Colon (tissue), 2 donors: Measurements from ENCODE around the gene PSMG1.
"Not testable (repeated sequence)": the region's sequence is repeated elsewhere in the genome, so short reads cannot be mapped to it uniquely, and the experiment has no call there.

Source experiments
- FAIRE-seq: peaks from 2 replicates; lab custom pipeline; 2012; peaks lifted over from hg19 to GRCh38; lab: Jason Lieb, UNC
- donor health status: control.
- donor health status: control.

PSMG1 gene

GRCh38 chr21:39183272-39184049 is at the start of gene PSMG1:
PSMG1 (minus strand) TSS chr21:39183451; CDS start chr21:39183385, 66 bp downstream.
- no peak for FAIRE-seq

DNA sequence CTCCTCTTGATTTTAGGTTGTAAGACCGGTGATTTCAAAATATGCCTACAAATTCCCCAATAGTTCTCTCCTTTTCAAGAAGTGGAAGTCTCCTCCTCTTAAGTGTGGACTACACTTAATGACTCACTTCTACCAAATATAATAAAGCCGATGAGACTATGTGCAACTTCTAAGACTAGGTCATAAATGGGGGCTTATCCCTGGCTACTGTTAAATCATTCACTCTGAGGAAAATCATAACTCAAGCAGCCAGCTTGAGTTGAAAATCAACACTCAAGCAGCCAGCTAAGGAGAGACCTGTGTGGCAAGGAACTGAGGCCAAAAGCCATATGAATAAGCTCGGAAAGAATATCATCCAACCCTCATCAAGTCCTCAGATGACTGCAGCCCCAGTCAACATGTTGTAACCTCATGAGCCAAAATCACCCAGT is 49.6 kb upstream of the PSMG1 start:
- no peak for FAIRE-seq

GRCh38 chr21:39224930-39225329 is 41.7 kb upstream of the PSMG1 start:
- no peak for FAIRE-seq

GRCh38 chr21:39221997-39222486 is 38.8 kb upstream of the PSMG1 start:
- FAIRE-seq = no peak

- FAIRE-seq = no peak
Measured at GRCh38 chr21:39221282-39221996, 38.2 kb upstream of the PSMG1 start.

DNA sequence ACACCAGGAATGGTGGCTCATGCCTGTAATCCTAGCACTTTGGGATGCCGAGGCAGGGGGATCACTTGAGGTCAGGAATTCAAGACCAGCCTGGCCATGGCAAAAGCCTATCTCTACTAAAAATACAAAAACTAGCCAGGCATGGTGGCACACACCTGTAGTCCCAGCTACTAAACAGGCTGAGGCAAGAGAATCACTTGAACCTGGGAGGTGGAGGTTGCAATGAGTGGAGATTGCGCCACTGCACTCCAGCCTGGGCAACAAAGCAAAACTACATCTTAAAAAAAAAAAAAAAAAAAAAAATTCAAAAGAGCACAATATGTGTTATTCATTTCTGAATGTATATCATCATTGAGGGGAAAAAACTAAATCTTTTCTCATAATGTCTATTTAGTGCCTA is 37.6 kb upstream of the PSMG1 start:
- FAIRE-seq = not testable (repeated sequence)

DNA sequence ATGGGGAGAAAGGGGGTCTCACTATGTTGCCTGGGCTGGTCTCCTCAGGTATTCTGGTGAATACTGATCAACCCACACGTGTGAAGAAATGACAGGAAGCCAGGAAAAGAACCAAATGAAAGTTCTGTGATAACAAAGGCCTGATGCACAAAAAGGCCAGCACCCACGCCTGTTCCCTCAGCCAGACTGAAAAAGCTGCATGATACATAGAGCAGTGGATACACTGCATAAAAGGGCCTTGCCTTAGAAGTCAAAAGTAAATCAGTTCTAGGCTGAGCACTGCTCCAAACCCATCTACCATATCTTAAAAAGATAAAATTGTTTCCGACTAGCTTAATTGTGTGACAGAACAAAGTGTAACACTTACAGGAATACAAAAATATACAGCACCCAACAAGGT is 36.9 kb upstream of the PSMG1 start:
- no peak for FAIRE-seq

DNA sequence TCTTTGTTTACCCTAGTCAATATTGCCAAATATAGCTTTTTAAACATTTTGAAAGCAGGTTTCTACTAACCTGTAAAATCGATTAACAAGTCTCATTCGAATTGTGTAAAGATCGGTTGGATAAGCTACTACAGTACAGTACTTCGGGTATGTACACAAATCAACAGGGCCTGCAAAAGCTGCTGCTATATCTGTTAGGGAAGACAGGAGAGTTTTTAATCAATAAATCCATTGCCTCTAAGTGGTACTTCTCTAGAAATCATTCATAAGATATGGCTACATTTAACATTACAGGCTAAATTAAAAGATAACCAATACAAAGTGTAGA is 34.8 kb upstream of the PSMG1 start:
- FAIRE-seq = no peak

- no peak for FAIRE-seq
Measured at GRCh38 chr21:39217356-39218081, 34.3 kb upstream of the PSMG1 start.

- FAIRE-seq = no peak
Measured at GRCh38 chr21:39216290-39216689, 33.0 kb upstream of the PSMG1 start.

- FAIRE-seq = no peak
Measured at GRCh38 chr21:39215078-39215477, 31.8 kb upstream of the PSMG1 start.

DNA sequence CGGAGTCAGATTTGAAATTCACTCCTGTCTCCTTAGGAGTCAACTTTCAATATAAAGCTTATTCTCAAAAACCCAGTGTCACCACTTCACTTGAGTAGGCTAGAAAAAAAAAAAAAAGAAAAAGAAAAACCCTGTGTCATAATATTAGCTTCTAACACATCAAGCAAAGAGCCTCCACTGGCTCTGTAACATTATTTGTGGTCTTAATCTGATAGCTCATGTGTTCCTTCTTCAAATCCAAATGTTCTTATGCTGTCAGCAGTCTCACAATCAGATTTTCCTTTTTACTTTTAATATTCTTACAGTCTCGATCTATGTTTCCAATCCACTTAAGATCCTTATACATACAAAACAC is 26.1 kb upstream of the PSMG1 start:
- no peak for FAIRE-seq

GRCh38 chr21:39208624-39209333 is 25.5 kb upstream of the PSMG1 start:
- no peak for FAIRE-seq

- no peak for FAIRE-seq
Measured at GRCh38 chr21:39204134-39204533, 20.9 kb upstream of the PSMG1 start.

DNA sequence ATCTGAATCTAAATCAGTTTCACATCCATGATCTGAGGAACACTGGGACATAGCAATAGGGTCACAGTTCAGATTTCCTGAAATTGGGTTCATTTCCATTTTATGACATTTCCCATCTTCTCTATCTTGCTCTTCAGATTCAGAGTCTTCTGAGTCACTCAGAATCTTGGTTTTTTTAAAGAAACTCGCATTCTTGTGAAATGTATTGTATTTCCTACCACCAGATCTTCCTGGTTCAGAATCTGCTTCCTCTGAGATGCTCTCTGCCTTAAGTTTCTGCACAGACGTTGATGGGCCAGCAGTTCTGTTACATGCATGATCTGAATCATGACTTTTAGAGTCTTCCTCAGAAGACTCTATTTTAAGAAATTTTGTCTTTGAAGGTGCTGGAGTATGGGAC is 15.5 kb upstream of the PSMG1 start:
- FAIRE-seq = no peak

DNA sequence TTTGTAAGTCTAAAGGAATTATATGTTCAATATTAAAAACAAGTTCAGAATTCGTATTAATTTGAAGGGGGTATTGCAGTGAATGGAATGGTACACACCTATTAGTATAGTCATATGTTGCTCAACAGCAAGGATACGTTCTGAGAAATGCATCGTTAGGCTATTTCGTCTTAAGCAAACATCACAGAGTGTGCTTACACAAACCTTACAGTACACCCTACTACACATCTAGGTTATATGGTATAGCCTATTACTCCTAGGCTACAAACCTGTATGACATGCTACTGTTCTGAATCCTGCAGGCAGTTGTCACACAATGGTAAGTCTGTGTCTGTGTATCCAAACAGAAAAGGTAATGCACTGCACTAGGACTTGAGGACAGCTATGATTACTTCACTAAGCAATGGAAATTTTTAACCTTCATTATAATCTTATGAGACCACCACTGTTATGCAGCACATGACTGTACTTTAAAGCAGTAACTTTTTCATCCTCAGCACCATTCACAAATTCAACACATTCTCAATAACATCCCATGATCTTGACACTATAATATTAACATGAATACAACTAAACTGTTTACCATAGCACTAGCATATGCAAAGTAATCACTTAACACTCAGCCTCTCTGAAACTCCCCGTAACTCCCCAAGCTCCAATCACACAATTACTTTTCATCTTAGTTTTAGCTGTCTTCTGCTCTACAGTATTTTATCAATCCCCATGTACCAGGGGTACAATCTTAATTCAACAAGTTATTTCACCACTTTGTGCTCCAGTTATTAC is 14.4 kb upstream of the PSMG1 start:
- FAIRE-seq = no peak

- no peak for FAIRE-seq
Measured at GRCh38 chr21:39196838-39197237, 13.6 kb upstream of the PSMG1 start.

DNA sequence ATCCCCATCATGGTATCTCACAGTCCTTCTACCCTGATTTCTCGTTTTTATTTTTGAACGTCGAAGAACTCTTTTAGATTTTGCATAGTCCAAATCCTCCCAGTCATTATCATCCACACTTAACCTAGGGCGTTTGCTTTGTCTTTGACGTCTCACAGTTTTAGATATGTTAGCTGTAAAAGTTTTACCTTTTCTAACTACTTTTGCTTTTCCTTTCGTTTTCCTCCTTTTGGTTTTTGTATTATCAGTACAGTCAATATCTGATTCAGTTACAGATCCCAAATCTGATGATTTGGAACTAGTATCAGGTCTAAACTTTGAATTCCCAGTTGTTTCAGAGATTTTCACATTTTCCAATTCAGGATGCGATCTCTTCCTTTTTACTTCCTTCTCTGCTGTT is 13.1 kb upstream of the PSMG1 start:
- no peak for FAIRE-seq

GRCh38 chr21:39193380-39193779 is 10.1 kb upstream of the PSMG1 start:
- FAIRE-seq = no peak

DNA sequence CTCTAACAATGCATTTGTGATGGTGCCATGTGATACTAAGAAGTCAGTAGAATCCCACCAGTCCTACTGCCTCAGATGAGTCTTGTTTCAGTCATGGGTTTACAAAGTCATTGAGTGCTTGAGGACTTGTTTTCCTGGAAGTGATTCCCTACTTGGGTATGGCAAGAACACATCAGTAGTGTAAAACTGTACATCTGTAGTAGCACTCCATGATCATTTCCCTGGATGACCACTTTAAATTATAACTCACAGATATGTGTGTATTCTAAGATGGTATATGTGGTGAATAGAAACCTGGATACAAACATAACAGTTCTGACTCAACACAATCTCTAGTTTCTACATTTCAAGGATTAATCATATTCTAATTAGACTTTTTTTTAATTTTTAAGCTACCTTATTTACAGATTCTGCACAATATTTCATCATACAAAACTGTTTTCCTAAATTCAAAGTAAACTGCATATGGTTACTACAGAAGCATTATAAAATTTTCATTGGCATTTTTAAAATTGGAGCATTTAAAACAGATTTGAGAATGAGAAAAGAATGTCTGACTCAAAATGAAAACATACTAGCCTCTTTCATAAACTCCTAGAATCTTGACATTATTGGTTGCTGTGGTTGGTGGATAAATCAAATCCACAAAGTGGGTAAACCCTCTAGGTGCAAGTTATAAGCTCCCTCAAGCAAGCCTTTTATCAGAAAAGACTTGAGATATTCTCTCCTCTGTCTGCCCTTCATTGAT is 6.8 kb upstream of the PSMG1 start:
- no peak for FAIRE-seq
